ENCODE measurements around the gene NT5C2. TPM values are rescaled to one million over a fixed set of nuclear protein-coding genes. Genes with fewer than 3 reads are reported as not detected.

NT5C2 gene
- total and polyA plus RNA-seq, 2 donors (not counting 3 experiments of a cell fraction or from before 2014, with no cell fraction given) = 47.2 to 69.9 TPM

DNA sequence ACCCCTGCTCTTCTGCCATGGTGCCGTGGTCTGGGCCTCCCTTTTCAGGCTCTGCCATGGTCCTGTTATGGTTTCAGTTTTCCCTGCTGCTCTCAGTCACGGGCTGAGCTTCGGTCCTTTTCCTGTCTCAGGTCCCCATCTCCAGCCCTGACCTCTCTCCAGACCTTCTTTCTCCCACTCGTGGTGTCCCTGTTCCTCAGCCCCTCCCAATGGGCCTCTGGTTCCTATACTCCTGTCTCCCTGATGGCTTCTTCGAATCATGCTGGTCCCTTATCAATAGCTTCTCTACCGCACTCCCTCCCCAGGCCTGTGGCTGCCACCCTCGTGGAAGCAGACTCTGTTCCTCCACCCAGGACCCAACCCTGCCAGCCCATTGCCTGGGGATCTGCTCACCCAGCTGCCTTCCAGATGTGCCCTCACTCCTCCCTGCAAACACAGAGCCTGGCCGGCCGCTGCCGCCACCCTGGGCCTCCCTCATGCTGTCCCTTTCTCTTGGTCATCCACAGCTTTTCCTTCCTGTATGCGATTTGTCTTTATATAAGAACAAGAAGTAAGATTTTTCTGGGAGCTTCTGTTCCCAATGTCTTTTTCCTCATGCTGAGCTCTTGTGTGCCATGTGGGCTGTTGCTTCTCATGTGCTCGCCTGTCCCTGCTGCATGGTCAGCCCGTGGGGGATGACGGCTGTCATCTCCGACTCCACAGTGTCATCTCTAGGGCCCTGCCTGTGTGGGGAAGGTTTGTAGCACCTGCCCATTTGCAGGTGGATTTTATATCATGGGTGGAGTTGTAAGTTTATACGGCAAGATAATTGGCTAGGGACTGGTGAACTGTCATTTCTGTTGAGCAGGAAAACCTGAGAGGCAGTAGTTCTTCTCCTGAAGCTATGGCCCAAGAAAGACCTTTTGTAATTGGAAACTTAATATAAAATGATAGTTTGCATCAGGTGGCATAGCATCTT, 126.7 kb downstream of the NT5C2 start:
- Histone ChIP-seq H3K27ac (ENCODE audit: insufficient read depth, low read depth, low read length) (no peak overlapping the region), H3K27me3 (ENCODE audit: control insufficient read depth in 2 of 2, insufficient read depth in 2 of 2, low read length in 2 of 2) (no peaks in the 10 kb centered on the region), H3K4me2 (ENCODE audit: insufficient read depth, low read length) (no peak overlapping the region), H2AFZ (ENCODE audit: low read depth, low read length) (no peak overlapping the region), H3K36me3 (ENCODE audit: control insufficient read depth in 2 of 2, extremely low read depth in 1 of 2, insufficient read depth in 2 of 2, low read length in 2 of 2) (no peaks in the 10 kb centered on the region), H3K9me3 (replicated peaks; ENCODE audit: control insufficient read depth, insufficient read depth, low read length) (no peaks in the 10 kb centered on the region), H3K9me1 (replicated peaks; ENCODE audit: control insufficient read depth, extremely low read depth, insufficient read depth, low read length) (no peaks in the 10 kb centered on the region), H3K4me3 (replicated peaks in 1 of 3; ENCODE audit: insufficient read depth in 1 of 3, low read depth in 1 of 3, low read length in 3 of 3) (no peak overlapping the region), H4K20me1 (replicated peaks; ENCODE audit: control insufficient read depth, extremely low read depth, insufficient read depth, low read length) (no peaks in the 10 kb centered on the region), H3K9ac (replicated peaks; ENCODE audit: extremely low read depth, insufficient read depth, low read length) (no peak overlapping the region), H3K79me2 (ENCODE audit: control insufficient read depth, insufficient read depth, low read length) (no peaks in the 10 kb centered on the region), H3K4me1 (ENCODE audit: control insufficient read depth, extremely low read depth, insufficient read depth, low read length) (peaks cover 2% of the 10 kb centered on the region)
- TF ChIP-seq MYC (IDR thresholded peaks at IDR 0.05; ENCODE audit: low read depth, low read length) (no peak), FOS (IDR thresholded peaks at IDR 0.05; ENCODE audit: borderline replicate concordance, insufficient read depth, low read length) (no peak), JUN (IDR thresholded peaks at IDR 0.05; ENCODE audit: borderline replicate concordance, insufficient read depth, insufficient read length, low read depth) (no peak), POLR2AphosphoS5 (IDR thresholded peaks at IDR 0.05; ENCODE audit: insufficient read depth, low read depth, low read length) (no peak), POLR2A (IDR thresholded peaks at IDR 0.05; ENCODE audit: low read depth, low read length) (no peak), GATA2 (IDR thresholded peaks at IDR 0.05; ENCODE audit: insufficient read depth, insufficient read length, low read depth, low read length) (no peak), EZH2 (IDR thresholded peaks at IDR 0.05; ENCODE audit: borderline replicate concordance, low read depth, low read length, severe bottlenecking) (no peak)
- TF ChIP-seq, protein P1, sequence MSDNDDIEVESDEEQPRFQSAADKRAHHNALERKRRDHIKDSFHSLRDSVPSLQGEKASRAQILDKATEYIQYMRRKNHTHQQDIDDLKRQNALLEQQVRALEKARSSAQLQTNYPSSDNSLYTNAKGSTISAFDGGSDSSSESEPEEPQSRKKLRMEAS (IDR thresholded peaks at IDR 0.05; ENCODE audit: insufficient read depth, insufficient read length) = no peak
- TF ChIP-seq, protein P2, sequence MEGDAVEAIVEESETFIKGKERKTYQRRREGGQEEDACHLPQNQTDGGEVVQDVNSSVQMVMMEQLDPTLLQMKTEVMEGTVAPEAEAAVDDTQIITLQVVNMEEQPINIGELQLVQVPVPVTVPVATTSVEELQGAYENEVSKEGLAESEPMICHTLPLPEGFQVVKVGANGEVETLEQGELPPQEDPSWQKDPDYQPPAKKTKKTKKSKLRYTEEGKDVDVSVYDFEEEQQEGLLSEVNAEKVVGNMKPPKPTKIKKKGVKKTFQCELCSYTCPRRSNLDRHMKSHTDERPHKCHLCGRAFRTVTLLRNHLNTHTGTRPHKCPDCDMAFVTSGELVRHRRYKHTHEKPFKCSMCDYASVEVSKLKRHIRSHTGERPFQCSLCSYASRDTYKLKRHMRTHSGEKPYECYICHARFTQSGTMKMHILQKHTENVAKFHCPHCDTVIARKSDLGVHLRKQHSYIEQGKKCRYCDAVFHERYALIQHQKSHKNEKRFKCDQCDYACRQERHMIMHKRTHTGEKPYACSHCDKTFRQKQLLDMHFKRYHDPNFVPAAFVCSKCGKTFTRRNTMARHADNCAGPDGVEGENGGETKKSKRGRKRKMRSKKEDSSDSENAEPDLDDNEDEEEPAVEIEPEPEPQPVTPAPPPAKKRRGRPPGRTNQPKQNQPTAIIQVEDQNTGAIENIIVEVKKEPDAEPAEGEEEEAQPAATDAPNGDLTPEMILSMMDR (IDR thresholded peaks at IDR 0.05; ENCODE audit: extremely low read depth in 1 of 2, insufficient read depth in 1 of 2, low read depth in 1 of 2, low read length in 2 of 2) = no peak
- FAIRE-seq = no peak
- dilution Hi-C loops (cut with MboI; ENCODE audit: extremely low pct_ligation_motif_present, low sequenced_read_pairs) = no loop called here
- intact Hi-C loops (cut with micrococcal nuclease) = no loop called here
- no peak for DNase-seq (ENCODE audit: low read depth, low spot score)
- POLR2A ChIA-PET = no interaction called here
- CTCF ChIA-PET = interaction anchor here (0.9 to 1.3 kb wide), 4 partner anchors 20 to 178 kb away, joined by 3 to 6 read pairs (median 3); partner anchors contain the start of gene CNNM2
- BruUV-seq (replicated peaks) = no TSS peak

Measured in endothelial cell of umbilical vein (primary cell).